Middle frontal gyrus (tissue), 1 donor: ENCODE results near the gene PDK2.

ENCODE experiments used
- DNase-seq: peaks from one replicate; pipeline ENCODE4 v3.0.0-alpha.2; 2015; ENCODE audit warnings: low spot score; ENCODE audit errors: extremely low spot score

The PDK2 gene

DNA sequence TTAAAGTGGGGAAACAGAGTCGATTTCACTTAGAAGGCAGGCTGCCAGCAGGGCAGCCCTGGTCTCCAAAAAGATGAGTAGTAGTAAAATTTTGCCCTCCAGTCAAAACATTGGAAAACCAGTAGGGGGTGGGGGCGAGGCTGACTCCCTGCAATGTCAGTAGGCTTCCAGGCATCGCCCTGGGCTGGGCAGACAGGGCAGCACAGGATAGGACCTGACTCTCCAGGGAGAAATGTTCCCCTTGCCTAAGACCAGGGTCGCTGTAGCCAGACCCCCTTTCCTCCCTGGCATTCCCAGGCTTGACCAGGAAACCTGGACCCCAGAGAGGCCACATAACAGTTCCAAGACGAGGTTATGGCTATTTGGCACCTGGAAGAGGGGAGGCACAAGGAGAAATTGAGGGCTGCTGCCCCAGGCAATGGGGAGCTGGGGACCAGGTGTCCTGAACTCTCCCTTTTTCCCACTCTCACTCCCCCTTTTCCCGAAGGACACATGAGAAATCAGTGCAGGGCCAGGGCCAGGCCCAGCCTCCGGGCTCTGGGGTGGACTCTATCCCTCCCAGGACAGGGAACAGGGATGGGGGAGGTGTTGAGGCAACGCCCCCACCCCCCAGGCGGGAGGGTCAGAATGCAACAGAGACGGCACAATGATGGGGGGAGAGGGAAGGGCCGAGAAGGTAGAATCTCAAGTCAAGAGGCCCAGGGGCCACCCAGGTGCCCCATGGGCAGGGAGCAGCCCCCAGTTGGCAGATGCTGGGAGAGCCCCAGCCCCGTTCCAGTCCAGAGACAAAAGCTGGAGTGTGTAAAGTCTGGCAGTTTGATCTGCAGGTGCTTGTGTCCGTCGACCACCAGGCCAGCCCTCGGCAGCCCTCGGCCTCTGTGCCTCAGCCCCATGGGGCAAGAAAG lies 39.3 kb downstream of the PDK2 start:
- DNase-seq: no peak

- no peak for DNase-seq
Measured at GRCh38 chr17:50135316-50136095, 40.4 kb downstream of the PDK2 start.

DNA sequence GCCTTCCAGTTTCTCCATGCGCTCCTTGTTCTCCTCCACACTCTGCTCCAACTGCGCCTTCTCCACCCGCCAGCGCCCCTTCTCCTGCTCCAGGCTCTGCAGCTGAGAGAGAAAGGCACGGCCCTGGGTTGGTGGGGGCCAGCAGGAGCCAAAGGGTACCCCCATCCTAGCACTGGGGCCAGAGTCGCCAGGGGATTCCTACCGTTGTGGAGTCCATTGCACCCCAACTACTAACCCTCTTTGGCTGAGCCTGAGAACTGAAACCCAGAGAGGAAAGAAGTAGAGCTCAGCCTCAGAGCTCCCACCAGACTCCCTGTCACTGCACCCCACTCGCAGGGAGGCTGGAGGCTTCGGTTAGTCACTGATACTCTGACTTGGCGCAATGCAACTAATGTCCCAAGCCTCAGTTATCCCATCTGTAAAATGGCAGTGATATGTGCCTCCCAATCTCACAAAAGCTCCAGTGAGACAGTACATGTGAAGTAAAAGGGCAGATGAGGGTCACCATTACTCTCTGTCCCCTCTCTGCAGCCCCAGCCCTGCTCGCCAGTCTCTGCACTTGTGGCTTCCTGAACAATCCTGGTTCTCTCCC lies 41.0 kb downstream of the PDK2 start:
- no peak for DNase-seq

DNA sequence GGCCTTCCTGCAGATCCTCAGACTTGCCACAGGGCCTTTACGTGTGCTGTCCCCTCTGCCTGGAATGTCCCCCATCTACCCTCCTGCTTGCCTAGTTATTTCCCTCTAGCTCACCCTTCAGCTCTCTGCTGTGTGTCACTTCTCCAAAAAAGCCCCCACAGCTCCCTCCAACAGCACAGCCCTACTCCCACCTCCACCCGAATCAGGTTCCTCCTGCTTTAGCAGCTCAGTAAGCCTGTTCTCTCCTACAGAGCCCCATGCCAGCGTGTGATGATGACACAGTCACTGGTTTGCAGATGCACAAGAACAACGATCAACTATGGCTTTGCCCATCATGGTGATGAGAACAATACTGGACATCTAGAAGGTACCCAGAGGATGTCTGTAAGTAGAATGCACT lies 41.9 kb downstream of the PDK2 start:
- no peak for DNase-seq

DNA sequence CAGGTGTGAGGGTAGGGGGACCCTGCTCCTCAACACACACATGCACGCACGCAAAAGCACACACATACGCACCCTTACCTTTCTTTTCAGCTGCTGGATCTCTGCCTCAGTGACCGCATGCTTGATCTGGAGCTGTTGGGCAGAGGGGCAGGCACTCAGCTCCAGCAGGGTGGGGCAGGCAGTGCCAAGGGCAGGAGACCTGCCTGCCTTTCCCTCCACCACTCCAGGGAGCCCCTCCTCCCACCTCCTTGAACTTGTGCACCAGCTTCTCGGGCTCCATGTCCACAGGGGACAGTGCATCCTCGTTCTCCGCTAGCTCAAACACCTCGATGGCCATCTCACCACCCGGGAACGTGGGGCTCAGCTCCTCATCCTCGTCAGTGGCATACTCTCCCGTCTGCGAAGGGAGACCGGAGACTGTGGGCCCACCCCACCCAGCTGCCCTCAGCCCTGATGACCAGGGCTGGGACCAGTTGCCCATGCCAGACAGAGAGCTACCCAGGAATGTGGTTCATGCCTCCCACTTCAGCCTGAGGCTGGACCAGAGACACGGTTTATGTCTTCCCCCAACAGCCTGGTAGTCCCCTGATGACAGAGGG lies 44.1 kb downstream of the PDK2 start:
- DNase-seq: no peak

DNA sequence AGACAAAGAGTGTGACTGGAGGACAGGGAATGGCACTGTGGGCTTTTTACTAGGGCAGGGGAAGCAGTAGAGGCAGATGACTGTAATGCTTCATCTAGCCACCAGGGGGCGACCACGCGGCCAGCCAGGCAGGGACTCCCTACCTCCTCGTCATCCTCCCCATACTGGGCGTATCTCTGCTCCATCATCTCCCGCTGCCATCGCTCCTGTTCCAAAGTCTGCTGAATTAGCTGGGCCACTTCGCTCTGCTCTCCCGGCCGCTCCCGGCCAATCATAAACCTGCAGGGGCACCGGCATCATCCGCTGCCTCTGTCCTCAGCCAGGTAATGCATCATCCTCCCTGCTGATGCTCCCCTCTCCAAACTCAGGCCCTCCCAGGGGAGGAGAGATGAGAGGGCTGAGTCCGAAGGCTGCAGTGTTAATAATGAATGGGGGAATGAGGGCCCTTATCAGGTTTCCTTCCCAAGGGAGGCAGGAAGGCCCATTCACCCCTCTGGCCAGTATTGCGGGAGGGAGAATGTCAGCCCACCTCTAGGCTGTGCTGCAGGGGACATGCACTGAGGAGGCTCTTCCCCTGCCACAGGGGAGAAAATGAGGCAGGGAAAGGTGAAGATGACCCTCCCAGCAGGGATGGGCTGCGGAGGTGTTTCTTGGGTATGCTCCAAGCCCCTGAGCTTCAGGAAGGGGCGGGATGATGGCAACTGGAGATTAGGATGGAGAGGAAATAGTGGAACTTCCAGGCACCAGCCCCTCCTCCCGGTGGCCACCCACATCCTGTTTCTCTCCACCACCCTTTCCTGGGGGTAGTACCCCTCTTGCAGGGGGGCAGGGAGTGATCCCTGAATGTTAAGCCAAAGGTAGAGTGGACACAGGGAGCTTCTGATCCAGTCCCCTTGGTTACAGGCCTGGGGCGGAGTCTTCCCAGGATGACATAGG lies 45.1 kb downstream of the PDK2 start:
- DNase-seq: no peak

- DNase-seq: no peak
Measured at GRCh38 chr17:50141026-50141744, 46.0 kb downstream of the PDK2 start.

GRCh38 chr17:50141745-50142110 lies 46.6 kb downstream of the PDK2 start:
- no peak for DNase-seq

DNA sequence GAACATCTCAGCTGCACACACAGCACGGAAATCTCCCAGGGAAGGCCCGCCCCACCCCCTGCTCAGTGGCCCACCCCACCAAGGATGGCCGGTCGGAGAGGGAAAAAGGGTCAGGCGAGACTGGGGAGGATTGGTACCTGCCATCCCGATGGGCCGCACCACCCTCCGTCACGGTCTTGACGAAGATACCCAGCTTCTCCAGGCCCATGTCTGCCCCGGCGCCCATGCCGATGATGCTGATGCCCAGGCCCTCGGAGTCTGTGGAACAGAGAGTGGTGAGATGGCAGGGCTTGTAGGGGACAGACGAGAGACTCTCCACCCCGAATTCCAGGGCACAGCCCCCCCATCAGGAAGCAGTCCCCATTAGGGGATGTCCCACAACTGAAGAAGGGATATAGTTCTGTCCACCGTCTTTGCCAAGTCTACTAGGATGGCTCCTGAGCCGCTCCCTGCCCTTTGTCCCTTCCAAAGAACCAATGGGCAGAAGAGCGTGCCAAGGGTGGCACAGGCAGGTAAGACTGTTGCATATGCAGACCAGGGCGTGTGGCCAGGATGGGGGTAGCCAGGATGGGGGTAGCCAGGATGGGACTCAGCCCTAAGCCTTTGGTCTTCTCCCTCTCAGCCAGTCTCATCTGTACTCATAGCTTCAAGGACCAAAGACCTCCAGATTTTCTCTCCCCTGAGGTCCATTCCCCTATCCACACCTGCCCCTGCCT lies 48.5 kb downstream of the PDK2 start:
- DNase-seq: no peak

- no peak for DNase-seq
Measured at GRCh38 chr17:50144355-50144754, 49.2 kb downstream of the PDK2 start.

DNA sequence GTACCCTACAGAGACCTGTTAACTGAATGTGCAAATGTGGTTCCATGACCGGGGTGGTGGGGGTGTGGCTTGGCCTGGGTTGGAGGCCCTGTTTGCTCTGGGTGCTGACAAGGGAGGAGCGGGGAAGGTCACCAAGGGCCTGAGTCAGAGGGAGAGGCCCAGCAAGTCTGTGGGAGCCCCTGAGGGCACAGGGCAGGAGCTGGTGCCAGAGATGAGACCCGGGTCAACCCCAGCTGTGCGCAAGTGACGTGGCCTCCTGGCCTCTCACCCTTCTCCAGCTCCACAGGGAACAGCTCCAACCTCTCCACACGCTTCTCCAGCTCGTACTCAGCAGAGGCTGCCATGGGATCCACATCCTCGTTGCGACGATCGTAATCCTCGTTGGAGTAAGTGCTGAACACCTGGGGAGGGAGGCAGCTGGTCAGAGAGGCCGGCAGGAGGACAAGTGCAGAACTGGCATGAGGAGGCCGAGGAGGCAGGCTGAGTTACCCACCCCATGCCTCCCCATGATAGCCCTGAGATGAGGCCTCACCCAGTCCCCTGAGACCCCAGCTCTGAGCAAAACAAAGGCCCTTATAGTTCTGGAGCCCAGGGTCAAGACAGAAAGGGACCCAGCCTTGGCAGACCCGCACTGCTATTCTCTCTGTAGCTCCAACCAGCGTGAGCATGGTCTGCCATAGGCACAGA lies 49.8 kb downstream of the PDK2 start:
- DNase-seq: no peak

DNA sequence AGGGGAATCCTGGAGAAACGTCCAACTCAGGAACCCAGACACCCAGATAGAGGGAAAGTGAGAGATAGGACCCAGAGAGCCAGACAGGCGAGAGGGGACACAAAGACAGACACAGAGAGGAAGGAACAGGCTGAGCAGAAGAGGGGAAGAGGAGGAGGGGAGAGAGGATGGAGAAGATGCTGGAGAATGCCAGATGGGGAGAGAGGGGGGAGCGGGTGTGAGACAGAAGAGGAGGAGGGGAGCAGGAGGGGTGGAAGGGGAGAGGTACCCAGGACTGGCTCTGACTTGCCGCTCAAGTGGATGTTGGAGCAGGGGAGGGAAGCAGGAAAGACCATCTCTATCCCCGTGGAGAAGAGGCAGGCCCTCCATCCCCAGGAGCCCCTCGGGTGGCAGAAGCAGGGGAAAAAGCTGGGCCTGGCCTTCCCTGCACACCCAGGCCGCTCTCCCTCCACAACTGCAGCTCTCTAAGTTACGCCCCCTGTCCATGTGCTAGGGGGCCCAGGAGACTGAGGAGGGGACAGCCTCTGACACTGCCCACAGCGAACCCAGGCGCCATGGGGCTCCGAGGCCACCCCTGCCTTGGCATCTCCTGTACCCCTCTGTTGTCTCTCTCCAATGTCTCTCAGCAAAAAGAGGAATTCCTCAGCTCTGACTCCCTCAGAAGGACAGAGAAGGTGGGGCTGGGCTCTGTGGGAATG lies 50.5 kb downstream of the PDK2 start:
- no peak for DNase-seq

DNA sequence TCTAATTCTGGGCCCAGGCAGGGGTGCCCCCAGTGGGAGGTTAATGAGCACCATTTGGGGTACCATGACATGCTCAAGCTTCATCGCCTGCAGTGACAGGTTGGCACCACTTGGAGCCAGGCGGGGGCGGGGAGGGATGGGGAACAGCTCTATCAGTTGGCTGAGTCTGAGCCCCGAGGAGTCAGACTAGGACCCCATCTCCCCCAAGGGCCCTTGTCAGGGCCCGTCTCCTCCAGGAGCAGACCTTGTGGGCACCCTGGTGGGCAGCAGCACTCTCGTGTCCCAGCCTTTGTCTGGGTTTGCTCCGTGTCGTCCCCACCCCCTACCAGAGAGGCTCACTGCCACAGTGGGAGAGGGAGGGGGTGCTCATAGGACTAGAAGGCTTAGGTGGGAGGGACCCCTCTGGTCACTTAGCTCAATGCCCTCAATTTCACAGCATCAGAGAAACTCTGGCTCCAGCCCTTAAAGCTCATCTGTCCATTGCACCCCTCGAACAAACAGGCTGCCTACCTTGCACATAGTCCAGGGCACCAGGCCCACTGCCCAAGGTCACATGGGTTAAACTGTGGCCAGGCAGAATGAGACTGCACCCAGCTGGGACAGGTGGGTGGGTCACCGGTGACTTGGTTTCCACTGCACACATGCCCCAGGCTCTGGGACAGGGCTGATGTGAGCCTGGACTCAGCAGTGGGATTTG lies 51.2 kb downstream of the PDK2 start:
- no peak for DNase-seq

DNA sequence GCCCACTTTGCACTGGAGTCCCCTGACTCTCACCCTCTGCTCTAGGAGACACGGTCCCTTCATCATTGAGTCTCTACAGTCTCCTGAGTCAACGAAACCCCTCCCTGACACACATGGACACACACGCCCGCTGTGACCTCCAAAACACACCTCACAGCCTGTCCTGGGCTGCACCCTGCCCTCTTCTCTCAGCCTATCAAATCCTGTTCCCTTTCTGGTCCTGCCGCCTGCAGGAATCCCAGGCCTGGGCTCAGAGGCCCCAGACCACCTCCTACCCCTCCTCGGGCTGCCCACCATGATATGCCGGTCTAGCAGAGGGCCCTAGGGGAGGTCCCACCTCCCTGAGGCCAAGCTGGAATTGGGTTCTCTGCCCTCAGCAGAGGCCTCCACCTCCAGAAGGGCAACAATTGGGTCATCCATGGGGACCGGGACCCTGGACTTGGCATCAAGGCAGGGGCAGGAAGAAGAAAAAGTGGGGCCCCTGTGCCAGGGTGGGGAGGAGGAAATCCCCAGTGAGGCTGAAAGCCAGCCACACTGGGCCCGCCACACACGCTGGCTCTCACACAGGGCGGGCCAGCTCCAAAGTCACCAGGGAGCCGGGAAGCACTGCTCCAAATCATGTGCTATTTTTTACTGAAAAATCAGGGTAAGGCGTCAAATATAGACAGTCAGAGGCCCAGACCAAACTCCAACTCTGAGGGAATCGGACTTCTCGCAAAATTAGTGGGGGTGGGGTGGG lies 51.9 kb downstream of the PDK2 start:
- no peak for DNase-seq

GRCh38 chr17:50147841-50148225 lies 52.7 kb downstream of the PDK2 start:
- no peak for DNase-seq

GRCh38 chr17:50148226-50149090 lies 53.3 kb downstream of the PDK2 start:
- no peak for DNase-seq
